Breast epithelium (tissue), 3 donors: ENCODE data around the gene GALNT16.

ENCODE experiments used
- POLR2A ChIP-seq: fragments of 450-650 bp; IDR thresholded peaks from one replicate; pipeline ENCODE4 v1.6.1; 2016; ENCODE audit warnings: antibody characterized with exemption, mild to moderate bottlenecking, moderate library complexity
- TF ChIP-seq, protein P1 (sequence below), 3 donors: fragments of 450-650 bp; IDR thresholded peaks; one replicate each; pipeline ENCODE4 v1.5.1; 2016 to 2017; ENCODE audit warnings: antibody characterized with exemption in 3 of 3, mild to moderate bottlenecking in 3 of 3, moderate library complexity in 3 of 3

DNA sequence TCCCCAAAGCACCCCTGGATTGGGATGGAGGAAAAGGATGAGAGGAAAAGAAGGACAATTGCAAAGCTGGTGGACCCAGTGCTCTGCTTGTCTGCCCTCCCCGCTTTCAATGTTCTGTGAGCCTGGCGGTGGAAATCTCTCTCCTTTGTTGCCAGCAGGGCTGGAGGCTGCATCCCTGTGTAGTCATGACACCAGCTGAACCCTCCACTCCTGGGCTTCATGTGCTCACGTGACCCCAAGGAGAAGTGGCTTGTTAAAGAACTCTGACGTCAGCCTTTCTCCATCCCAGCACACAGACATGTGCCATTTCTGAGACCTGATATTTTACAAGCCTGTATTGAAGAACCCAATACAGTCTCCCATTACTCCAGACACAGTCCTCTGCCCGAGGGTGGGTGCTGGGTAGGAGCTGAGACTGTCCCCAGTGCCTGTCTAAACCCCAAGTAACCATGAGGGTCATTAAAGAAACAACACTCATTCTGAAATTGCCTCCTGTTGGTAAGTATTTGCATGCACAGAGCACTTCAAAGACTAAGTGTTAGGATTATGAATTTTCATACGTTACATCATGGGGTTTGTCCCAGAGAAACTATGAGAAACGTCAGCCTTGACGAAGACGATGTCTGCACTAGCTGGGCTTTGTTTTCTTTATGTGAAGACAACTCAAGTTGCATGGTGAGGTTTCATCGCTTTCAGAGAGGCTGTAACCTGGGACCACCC, 21.7 kb downstream of the GALNT16 start:
- TF ChIP-seq, protein P1, sequence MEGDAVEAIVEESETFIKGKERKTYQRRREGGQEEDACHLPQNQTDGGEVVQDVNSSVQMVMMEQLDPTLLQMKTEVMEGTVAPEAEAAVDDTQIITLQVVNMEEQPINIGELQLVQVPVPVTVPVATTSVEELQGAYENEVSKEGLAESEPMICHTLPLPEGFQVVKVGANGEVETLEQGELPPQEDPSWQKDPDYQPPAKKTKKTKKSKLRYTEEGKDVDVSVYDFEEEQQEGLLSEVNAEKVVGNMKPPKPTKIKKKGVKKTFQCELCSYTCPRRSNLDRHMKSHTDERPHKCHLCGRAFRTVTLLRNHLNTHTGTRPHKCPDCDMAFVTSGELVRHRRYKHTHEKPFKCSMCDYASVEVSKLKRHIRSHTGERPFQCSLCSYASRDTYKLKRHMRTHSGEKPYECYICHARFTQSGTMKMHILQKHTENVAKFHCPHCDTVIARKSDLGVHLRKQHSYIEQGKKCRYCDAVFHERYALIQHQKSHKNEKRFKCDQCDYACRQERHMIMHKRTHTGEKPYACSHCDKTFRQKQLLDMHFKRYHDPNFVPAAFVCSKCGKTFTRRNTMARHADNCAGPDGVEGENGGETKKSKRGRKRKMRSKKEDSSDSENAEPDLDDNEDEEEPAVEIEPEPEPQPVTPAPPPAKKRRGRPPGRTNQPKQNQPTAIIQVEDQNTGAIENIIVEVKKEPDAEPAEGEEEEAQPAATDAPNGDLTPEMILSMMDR (IDR thresholded peaks at IDR 0.05) = no peak
- TF ChIP-seq POLR2A = no peak
